Middle frontal gyrus (tissue), 1 donor: ENCODE data around the gene PLEKHO2.
A peak's percentile ranks its signal among the peaks of the same experiment; 100 is the strongest.

Experiments used
- DNase-seq: peaks from one replicate; pipeline ENCODE4 v3.0.0-alpha.2; 2015; ENCODE audit warnings: low spot score; ENCODE audit errors: extremely low spot score

PLEKHO2 gene

GRCh38 chr15:64825431-64826294, 16.1 kb upstream of the PLEKHO2 start, which contains the start of gene PIF1:
Gene PIF1, minus strand, starts transcription at chr15:64825647. Its CDS starts 1,312 bp downstream, at chr15:64824335.
- DNase-seq: peak; percentile 93

- DNase-seq: no peak
Measured at GRCh38 chr15:64828985-64829384, 12.7 kb upstream of the PLEKHO2 start.

GRCh38 chr15:64833690-64834089, 8.0 kb upstream of the PLEKHO2 start:
- no peak for DNase-seq

- DNase-seq: no peak
Measured at GRCh38 chr15:64836023-64836536, 5.6 kb upstream of the PLEKHO2 start.

GRCh38 chr15:64837502-64837901, 4.2 kb upstream of the PLEKHO2 start:
- no peak for DNase-seq

- no peak for DNase-seq
Measured at GRCh38 chr15:64841060-64841343, 713 bp upstream of the PLEKHO2 start.

- no peak for DNase-seq
Measured at GRCh38 chr15:64842096-64842939, 603 bp downstream of the PLEKHO2 start.

- no peak for DNase-seq
Measured at GRCh38 chr15:64842986-64843561, 1.4 kb downstream of the PLEKHO2 start.

GRCh38 chr15:64843991-64844390, 2.3 kb downstream of the PLEKHO2 start:
- no peak for DNase-seq

- no peak for DNase-seq
Measured at GRCh38 chr15:64844576-64845145, 2.9 kb downstream of the PLEKHO2 start.

GRCh38 chr15:64845183-64845611, 3.5 kb downstream of the PLEKHO2 start:
- DNase-seq: no peak

- DNase-seq: no peak
Measured at GRCh38 chr15:64845831-64846595, 4.3 kb downstream of the PLEKHO2 start.

GRCh38 chr15:64847016-64847415, 5.3 kb downstream of the PLEKHO2 start:
- no peak for DNase-seq

GRCh38 chr15:64847448-64847847, 5.7 kb downstream of the PLEKHO2 start:
- no peak for DNase-seq

GRCh38 chr15:64847876-64848716, 6.4 kb downstream of the PLEKHO2 start:
- no peak for DNase-seq

GRCh38 chr15:64850778-64851502, 9.2 kb downstream of the PLEKHO2 start:
- DNase-seq: no peak

GRCh38 chr15:64851503-64851840, 9.8 kb downstream of the PLEKHO2 start:
- no peak for DNase-seq

GRCh38 chr15:64854041-64854440, 12.3 kb downstream of the PLEKHO2 start:
- DNase-seq: no peak

- DNase-seq: no peak
Measured at GRCh38 chr15:64854526-64854925, 12.8 kb downstream of the PLEKHO2 start.
